Measurements from ENCODE around the gene GXYLT1. TPM values are rescaled to one million over a fixed set of nuclear protein-coding genes. Genes with fewer than 3 reads are reported as not detected.

GXYLT1 gene
- polyA plus RNA-seq, 1 of the 3 experiments (the other 2 are of a cell fraction) = 5.0 TPM

- Histone ChIP-seq H3K79me2 (ENCODE audit: insufficient read depth) (no peaks in the 10 kb centered on the region), H3K4me3 (ENCODE audit: low read depth in 2 of 2, low read length in 1 of 2) (no peak overlapping the region), H3K4me1 (ENCODE audit: control insufficient read depth in 1 of 2, insufficient read depth in 2 of 2, low read depth in 1 of 2, low read length in 1 of 2) (peaks cover 3 to 22% of the 10 kb centered on the region in 2 experiments; a peak in 2 of 4 replicates), H3K9me3 (no peaks in the 10 kb centered on the region), H3K9ac (no peak overlapping the region), H3K4me2 (no peak overlapping the region), H2AFZ (ENCODE audit: low read depth) (no peak overlapping the region), H3F3A (replicated peaks; ENCODE audit: insufficient read depth) (peaks cover 13% of the 10 kb centered on the region), H3K36me3 (replicated peaks in 1 of 2; ENCODE audit: control insufficient read depth in 1 of 2, insufficient read depth in 2 of 2, low read length in 1 of 2) (peaks cover 2 to 3% of the 10 kb centered on the region in 2 experiments), H4K20me1 (ENCODE audit: insufficient read depth) (no peaks in the 10 kb centered on the region), H3K9me2 (no peaks in the 10 kb centered on the region), H3K27ac (ENCODE audit: low read depth in 2 of 2, low read length in 1 of 2) (peak overlapping the region; percentile 30 to 81; a peak in 2 of 4 replicates), H3K27me3 (ENCODE audit: insufficient read depth) (no peaks in the 10 kb centered on the region)
- whole genome bisulfite sequencing (ENCODE audit: low lambda C conversion rate) = 57% methylated on average over 2 of the region's 2 CpGs
- TF ChIP-seq EZH2phosphoT487 (IDR thresholded peaks at IDR 0.05; ENCODE audit: borderline replicate concordance, low read depth) = no peak
- TF ChIP-seq POLR2AphosphoS5 (IDR thresholded peaks at IDR 0.05; ENCODE audit: low read depth, low read length) = no peak
- TF ChIP-seq RXRA (IDR thresholded peaks at IDR 0.05; ENCODE audit: borderline replicate concordance, low read depth) = no peak
- DNase-seq = no peak
- CTCF ChIA-PET = interaction anchor here (1.7 kb wide), 1 partner anchor 809 kb away, joined by 4 read pairs; no protein-coding TSS in a partner anchor
- POLR2A ChIA-PET = no interaction called here
These were observed 58.6 kb downstream of the GXYLT1 start for GRCh38 chr12:42086031-42086430.

- ChIA-PET POLR2A (no interaction called here), CTCF (interaction anchor here (1.7 kb wide), 1 partner anchor 808 kb away, joined by 4 read pairs; no protein-coding TSS in a partner anchor)
- peak overlapping the region; percentile 30 to 81; a peak in 2 of 4 replicates for H3K27ac ChIP-seq (ENCODE audit: low read depth in 2 of 2, low read length in 1 of 2)
- H3K4me1 ChIP-seq (ENCODE audit: control insufficient read depth in 1 of 2, insufficient read depth in 2 of 2, low read depth in 1 of 2, low read length in 1 of 2) = peaks cover 3 to 17% of the 10 kb centered on the region in 2 experiments; a peak in 2 of 4 replicates
- 57% methylated on average over 3 of the region's 3 CpGs for WGBS (ENCODE audit: low lambda C conversion rate)
- peaks cover 2 to 3% of the 10 kb centered on the region in 2 experiments for H3K36me3 ChIP-seq (replicated peaks in 1 of 2; ENCODE audit: control insufficient read depth in 1 of 2, insufficient read depth in 2 of 2, low read length in 1 of 2)
- peaks cover 8% of the 10 kb centered on the region for H3F3A ChIP-seq (replicated peaks; ENCODE audit: insufficient read depth)
- no peak overlapping the region for H3K9ac ChIP-seq
- no peaks in the 10 kb centered on the region for H3K9me2 ChIP-seq
- H4K20me1 ChIP-seq (ENCODE audit: insufficient read depth) = no peaks in the 10 kb centered on the region
- no peak for DNase-seq
- H3K4me2 ChIP-seq = no peak overlapping the region
- H2AFZ ChIP-seq (ENCODE audit: low read depth) = no peak overlapping the region
- H3K79me2 ChIP-seq (ENCODE audit: insufficient read depth) = no peaks in the 10 kb centered on the region
- no peaks in the 10 kb centered on the region for H3K9me3 ChIP-seq
- no peaks in the 10 kb centered on the region for H3K27me3 ChIP-seq (ENCODE audit: insufficient read depth)
- no peak overlapping the region for H3K4me3 ChIP-seq (ENCODE audit: low read depth in 2 of 2, low read length in 1 of 2)
- TF ChIP-seq ZBTB33 (IDR thresholded peaks at IDR 0.05; ENCODE audit: borderline replicate concordance, low read depth) = no peak
- TF ChIP-seq POLR2AphosphoS5 (IDR thresholded peaks at IDR 0.05; ENCODE audit: low read depth, low read length) = no peak
- no peak for TF ChIP-seq USF2 (IDR thresholded peaks at IDR 0.05; ENCODE audit: borderline replicate concordance, low read depth, low read length)
- TF ChIP-seq TCF12 (IDR thresholded peaks at IDR 0.05) = no peak
- no peak for TF ChIP-seq FOXM1 (IDR thresholded peaks at IDR 0.05; ENCODE audit: low read depth)
- TF ChIP-seq FOXJ3 (CRISPR knock-in tag; IDR thresholded peaks at IDR 0.05) = no peak
These were observed 59.1 kb downstream of the GXYLT1 start for GRCh38 chr12:42085594-42085993.

- Histone ChIP-seq H3K9me3 (no peaks in the 10 kb centered on the region), H3K36me3 (replicated peaks in 1 of 2; ENCODE audit: control insufficient read depth in 1 of 2, insufficient read depth in 2 of 2, low read length in 1 of 2) (peaks cover 2 to 3% of the 10 kb centered on the region in 2 experiments), H4K20me1 (ENCODE audit: insufficient read depth) (no peaks in the 10 kb centered on the region), H3K4me2 (no peak overlapping the region), H3K27me3 (ENCODE audit: insufficient read depth) (no peaks in the 10 kb centered on the region), H3K4me1 (ENCODE audit: control insufficient read depth in 1 of 2, insufficient read depth in 2 of 2, low read depth in 1 of 2, low read length in 1 of 2) (peaks cover 0 to 9% of the 10 kb centered on the region in 2 experiments; a peak in 2 of 4 replicates), H3K9me2 (no peaks in the 10 kb centered on the region), H3F3A (replicated peaks; ENCODE audit: insufficient read depth) (peaks cover 5% of the 10 kb centered on the region), H3K27ac (ENCODE audit: low read depth in 2 of 2, low read length in 1 of 2) (peak overlapping the region; percentile 30 to 64; a peak in 3 of 4 replicates), H3K79me2 (ENCODE audit: insufficient read depth) (no peaks in the 10 kb centered on the region), H3K4me3 (ENCODE audit: low read depth in 2 of 2, low read length in 1 of 2) (no peak overlapping the region), H3K9ac (no peak overlapping the region), H2AFZ (ENCODE audit: low read depth) (no peak overlapping the region)
- ChIA-PET POLR2A (no interaction called here), CTCF (no interaction called here)
- TF ChIP-seq FOXJ3 (CRISPR knock-in tag; IDR thresholded peaks at IDR 0.05) = no peak
- DNase-seq = no peak
These were observed 60.2 kb downstream of the GXYLT1 start for GRCh38 chr12:42084522-42084921.
